HCT116 (cell line): Measurements from ENCODE around the gene LCLAT1. TPM values are rescaled to one million over a fixed set of nuclear protein-coding genes. Genes with fewer than 3 reads are reported as not detected.

Source experiments
- ATAC-seq: fragments of 200-7000 bp; cut with Tn5 transposase; 2 replicates; pipeline ENCODE4 v1.9.1; 2020; ENCODE audit warnings: mild to moderate bottlenecking, moderate library complexity
- BruUV-seq: library from RNA; stranded (reverse); fragments of 400-500 nt; replicated peaks from 2 replicates; lab custom pipeline; 2021; lab: Mats Ljungman, UMichigan
- CTCF ChIA-PET: fragments of 300-600 bp; sonication (Branson Sonifier 250); formaldehyde crosslinking; loops from one replicate; lab custom pipeline; 2021; ENCODE audit warnings: antibody characterized with exemption; lab: Charles Lee
- POLR2A ChIA-PET: fragments of 300-600, 350-600 bp; sonication (Branson Sonifier 250); formaldehyde crosslinking; loops from one replicate; lab custom pipeline; 2021; ENCODE audit warnings: antibody characterized with exemption; lab: Charles Lee
- RAD21 ChIA-PET, 2 experiments: fragments of 300-600 bp; sonication (Branson Sonifier 250); formaldehyde crosslinking; loops; one replicate each; lab custom pipeline; 2023; ENCODE audit warnings: low total read pairs in 2 of 2; ENCODE audit not compliant: uncharacterized antibody in 2 of 2, unreplicated experiment in 2 of 2, low non-redundant PET in 1 of 2; lab: Charles Lee
- DNase-seq: peaks from one replicate; pipeline ENCODE4 v3.0.0-alpha.2; 2010; ENCODE audit warnings: low read depth, low spot score
- H2AFZ ChIP-seq: fragments of 200-600 bp; shearing (Covaris generic), sonication (generic); 2 replicates; pipeline ENCODE4 v1.6.1; 2017; ENCODE audit warnings: low read depth, mixed run types, mixed read lengths, antibody characterized with exemption, low read length; ENCODE audit not compliant: poor library complexity, severe bottlenecking
- H3K27ac ChIP-seq: 2 replicates; pipeline ENCODE4 v1.5.1; 2012; ENCODE audit warnings: low read depth, low read length
- H3K27me3 ChIP-seq: fragments of 200-600 bp; sonication (generic); 2 replicates; pipeline ENCODE4 v1.6.1; 2016; ENCODE audit warnings: mixed run types, low read length, mixed read lengths; ENCODE audit not compliant: insufficient read depth
- H3K36me3 ChIP-seq, 2 experiments: fragments of 200-500 bp in 1 of 2; fragments of 200-600 bp in 1 of 2; sonication (Bioruptor generic) in 1 of 2; sonication (generic) in 1 of 2; 2 replicates each; pipeline versions ENCODE4 v1.5.1 to v1.6.1; 2014 to 2016; ENCODE audit warnings: low read length in 2 of 2, inconsistent platforms in 1 of 2, mixed read lengths in 1 of 2, mixed run types in 1 of 2; ENCODE audit not compliant: insufficient read depth in 2 of 2, control insufficient read depth in 1 of 2
- H3K4me1 ChIP-seq, 2 experiments: fragments of 200-600 bp in 1 of 2; sonication (generic) in 1 of 2; 2 replicates each; pipeline versions ENCODE4 v1.5.1 to v1.6.1; 2012 to 2017; ENCODE audit warnings: low read length in 2 of 2, inconsistent platforms in 1 of 2, mild to moderate bottlenecking in 1 of 2, mixed read lengths in 1 of 2, mixed run types in 1 of 2, moderate library complexity in 1 of 2; ENCODE audit not compliant: insufficient read depth in 2 of 2, control insufficient read depth in 1 of 2
- H3K4me2 ChIP-seq: fragments of 200-600 bp; sonication (generic); 2 replicates; pipeline ENCODE4 v1.6.1; 2017; ENCODE audit warnings: mixed run types, low read length, mixed read lengths
- H3K4me3 ChIP-seq, 2 experiments: fragments of 200-600 bp in 1 of 2; sonication (generic) in 1 of 2; replicated peaks in 1 of 2; 2 replicates each; pipeline ENCODE4 v1.5.1; 2011 to 2016; ENCODE audit warnings: low read length in 2 of 2, control low read depth in 1 of 2, low read depth in 1 of 2, mild to moderate bottlenecking in 1 of 2, mixed read lengths in 1 of 2, mixed run types in 1 of 2
- H3K79me2 ChIP-seq: fragments of 200-600 bp; sonication (generic); 2 replicates; pipeline ENCODE4 v1.6.1; 2017; ENCODE audit warnings: mild to moderate bottlenecking, mixed run types, low read length, moderate library complexity, mixed read lengths; ENCODE audit not compliant: insufficient read depth
- H3K9ac ChIP-seq: fragments of 200-600 bp; sonication (generic); 2 replicates; pipeline ENCODE4 v1.6.1; 2016; ENCODE audit warnings: low read length, mixed read lengths
- H3K9me2 ChIP-seq: fragments of 200-600 bp; sonication (generic), shearing (Covaris generic); 2 replicates; pipeline ENCODE4 v1.6.1; 2017; ENCODE audit warnings: mixed run types, mild to moderate bottlenecking, moderate library complexity; ENCODE audit not compliant: insufficient read depth
- H3K9me3 ChIP-seq, 2 experiments: fragments of 200-500 bp in 1 of 2; fragments of 200-600 bp in 1 of 2; sonication (Bioruptor generic) in 1 of 2; sonication (generic) in 1 of 2; 2 replicates each; pipeline ENCODE4 v1.6.1; 2014 to 2017; ENCODE audit warnings: low read length in 2 of 2, mixed read lengths in 2 of 2, inconsistent platforms in 1 of 2, low read depth in 1 of 2, mild to moderate bottlenecking in 1 of 2, mixed run types in 1 of 2, moderate library complexity in 1 of 2; ENCODE audit not compliant: control insufficient read depth in 1 of 2, insufficient read depth in 1 of 2
- H4K20me1 ChIP-seq: fragments of 200-600 bp; sonication (generic), shearing (Covaris generic); 2 replicates; pipeline ENCODE4 v1.6.1; 2017; ENCODE audit warnings: mixed run types, mild to moderate bottlenecking, moderate library complexity; ENCODE audit not compliant: insufficient read depth
- CBX3 ChIP-seq: IDR thresholded peaks from 2 replicates; pipeline ENCODE4 v1.6.1; 2012; ENCODE audit warnings: low read depth
- EGR1 ChIP-seq: IDR thresholded peaks from 2 replicates; pipeline ENCODE4 v1.6.1; 2012; ENCODE audit warnings: low read depth
- EZH2phosphoT487 ChIP-seq: fragments of 200-600 bp; IDR thresholded peaks from 2 replicates; pipeline ENCODE4 v1.6.1; 2018; ENCODE audit warnings: antibody characterized with exemption, borderline replicate concordance
- FOSL1 ChIP-seq: IDR thresholded peaks from 2 replicates; pipeline ENCODE4 v1.6.1; 2012; ENCODE audit warnings: low read depth
- POLR2A ChIP-seq: IDR thresholded peaks from 2 replicates; pipeline ENCODE4 v1.7.0; 2011; ENCODE audit warnings: borderline replicate concordance; ENCODE audit not compliant: insufficient read depth, insufficient read length; ENCODE audit errors: extremely low read depth
- POLR2AphosphoS5 ChIP-seq: IDR thresholded peaks from 2 replicates; pipeline ENCODE4 v1.6.1; 2011; ENCODE audit warnings: mild to moderate bottlenecking, low read depth, low read length, moderate library complexity
- RAD21 ChIP-seq: IDR thresholded peaks from 2 replicates; pipeline ENCODE4 v1.6.1; 2012; ENCODE audit warnings: low read depth, mild to moderate bottlenecking
- SIN3A ChIP-seq: IDR thresholded peaks from 2 replicates; pipeline ENCODE4 v1.6.1; 2012; ENCODE audit warnings: low read depth
- SP1 ChIP-seq: IDR thresholded peaks from 2 replicates; pipeline ENCODE4 v1.6.1; 2012; ENCODE audit warnings: low read depth
- SRF ChIP-seq: IDR thresholded peaks from 2 replicates; pipeline ENCODE4 v1.6.1; 2012; ENCODE audit warnings: low read depth
- ZFX ChIP-seq: fragments of 450-650 bp; IDR thresholded peaks from 2 replicates; pipeline ENCODE4 v1.6.1; 2017
- intact Hi-C: fragments of 100-400 bp; cut with micrococcal nuclease; formaldehyde crosslinking; loops from 2 replicates; pipeline ENCODE4 v1.10.0; 2022
- total RNA-seq: library from RNA; stranded (reverse); gene quantifications from one replicate; pipeline ENCODE4 v1.2.1, GENCODE V29; 2021; ENCODE audit not compliant: unreplicated experiment
- TF ChIP-seq, protein P1 (sequence below), 3 experiments: fragments of 200-600 bp in 1 of 3; sonication (generic) in 1 of 3; IDR thresholded peaks in 2 of 3; conservative IDR thresholded peaks in 1 of 3; 2 replicates each; pipeline ENCODE4 v1.5.1; 2012 to 2017; ENCODE audit warnings: low read depth in 2 of 3, low read length in 2 of 3, antibody characterized with exemption in 1 of 3, borderline replicate concordance in 1 of 3, control low read depth in 1 of 3, mild to moderate bottlenecking in 1 of 3, mixed read lengths in 1 of 3, mixed run types in 1 of 3, moderate library complexity in 1 of 3; ENCODE audit not compliant: insufficient read depth in 1 of 3
- TF ChIP-seq, protein P2 (sequence below): IDR thresholded peaks from 2 replicates; pipeline ENCODE4 v1.6.1; 2012

Gene LCLAT1
- total RNA-seq, 1 experiment from 2014 or later: 36.2 TPM

GRCh38 chr2:30522421-30522820 is 75.4 kb downstream of the LCLAT1 start:
- RAD21 ChIA-PET: interaction anchor here in 1 of 2 experiments (0.7 kb wide), 1 partner anchor 189 kb away, joined by 3 read pairs; no protein-coding TSS in a partner anchor
- H3K36me3 ChIP-seq: peaks cover 0 to 10% of the 10 kb centered on the region in 2 experiments; a peak in 1 of 4 replicates
- no peaks in the 10 kb centered on the region for H3K27me3 ChIP-seq
- no peaks in the 10 kb centered on the region for H3K9me2 ChIP-seq
- H3K4me2 ChIP-seq: no peak overlapping the region
- no TSS peak for BruUV-seq
- TF ChIP-seq EGR1 (no peak), ZFX (no peak), POLR2AphosphoS5 (no peak), SP1 (no peak), POLR2A (no peak), RAD21 (no peak), SRF (no peak), FOSL1 (no peak), SIN3A (no peak), CBX3 (no peak), EZH2phosphoT487 (no peak)
- TF ChIP-seq, protein P1, sequence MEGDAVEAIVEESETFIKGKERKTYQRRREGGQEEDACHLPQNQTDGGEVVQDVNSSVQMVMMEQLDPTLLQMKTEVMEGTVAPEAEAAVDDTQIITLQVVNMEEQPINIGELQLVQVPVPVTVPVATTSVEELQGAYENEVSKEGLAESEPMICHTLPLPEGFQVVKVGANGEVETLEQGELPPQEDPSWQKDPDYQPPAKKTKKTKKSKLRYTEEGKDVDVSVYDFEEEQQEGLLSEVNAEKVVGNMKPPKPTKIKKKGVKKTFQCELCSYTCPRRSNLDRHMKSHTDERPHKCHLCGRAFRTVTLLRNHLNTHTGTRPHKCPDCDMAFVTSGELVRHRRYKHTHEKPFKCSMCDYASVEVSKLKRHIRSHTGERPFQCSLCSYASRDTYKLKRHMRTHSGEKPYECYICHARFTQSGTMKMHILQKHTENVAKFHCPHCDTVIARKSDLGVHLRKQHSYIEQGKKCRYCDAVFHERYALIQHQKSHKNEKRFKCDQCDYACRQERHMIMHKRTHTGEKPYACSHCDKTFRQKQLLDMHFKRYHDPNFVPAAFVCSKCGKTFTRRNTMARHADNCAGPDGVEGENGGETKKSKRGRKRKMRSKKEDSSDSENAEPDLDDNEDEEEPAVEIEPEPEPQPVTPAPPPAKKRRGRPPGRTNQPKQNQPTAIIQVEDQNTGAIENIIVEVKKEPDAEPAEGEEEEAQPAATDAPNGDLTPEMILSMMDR (IDR thresholded peaks at IDR 0.05 in 2 of 3, conservative IDR thresholded peaks at IDR 0.05 in 1 of 3; ENCODE audit: borderline replicate concordance in 1 of 3, insufficient read depth in 1 of 3, low read depth in 2 of 3, low read length in 2 of 3): no peak
- TF ChIP-seq, protein P2, sequence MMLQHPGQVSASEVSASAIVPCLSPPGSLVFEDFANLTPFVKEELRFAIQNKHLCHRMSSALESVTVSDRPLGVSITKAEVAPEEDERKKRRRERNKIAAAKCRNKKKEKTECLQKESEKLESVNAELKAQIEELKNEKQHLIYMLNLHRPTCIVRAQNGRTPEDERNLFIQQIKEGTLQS: no peak
- TF ChIP-seq, all 23 proteins: peak for 0
- ChIA-PET POLR2A (no interaction called here), CTCF (interaction anchor here (1.0 kb wide), 1 partner anchor 314 kb away, joined by 3 read pairs; no protein-coding TSS in a partner anchor)
- H2AFZ ChIP-seq: no peak overlapping the region
- peaks cover 13% of the 10 kb centered on the region for H3K79me2 ChIP-seq
- peaks cover 0 to 3% of the 10 kb centered on the region in 2 experiments; a peak in 1 of 4 replicates for H3K9me3 ChIP-seq
- no peak overlapping the region for H3K4me3 ChIP-seq
- no peak for DNase-seq
- no peaks in the 10 kb centered on the region for H3K4me1 ChIP-seq
- no peak for ATAC-seq
- no peak overlapping the region for H3K9ac ChIP-seq
- no peak overlapping the region for H3K27ac ChIP-seq
- H4K20me1 ChIP-seq: no peaks in the 10 kb centered on the region; the same call in 1 of the 2 replicates
- intact Hi-C loops: no loop called here
